HL-60 (cell line): Measurements from ENCODE around the gene ARFGAP3.

ENCODE experiments used
- DNase-seq, 2 experiments: peaks; one replicate each; pipeline ENCODE4 v3.0.0-alpha.2; 2010 to 2020; ENCODE audit warnings: low read depth in 1 of 2, low spot score in 1 of 2
- H3K27ac ChIP-seq: fragments of 250-450 bp; sonication (Bioruptor Pico); replicated peaks from 2 replicates; pipeline ENCODE4 v1.5.1; 2020; ENCODE audit warnings: mild to moderate bottlenecking, moderate library complexity
- H3K27me3 ChIP-seq: fragments of 250-450 bp; sonication (Bioruptor Pico); 2 replicates; pipeline ENCODE4 v1.5.1; 2021; ENCODE audit warnings: mild to moderate bottlenecking, moderate library complexity; ENCODE audit not compliant: insufficient read depth, poor library complexity, severe bottlenecking
- H3K4me3 ChIP-seq: replicated peaks from 2 replicates; pipeline ENCODE4 v1.5.1; 2011; ENCODE audit warnings: mild to moderate bottlenecking, control low read depth, low read length; ENCODE audit not compliant: insufficient read depth
- GABPA ChIP-seq: IDR thresholded peaks from 2 replicates; pipeline ENCODE4 v1.6.1; 2012; ENCODE audit warnings: low read depth
- POLR2AphosphoS5 ChIP-seq: IDR thresholded peaks from 2 replicates; pipeline ENCODE4 v1.6.1; 2012; ENCODE audit warnings: low read depth
- SPI1 ChIP-seq: IDR thresholded peaks from 2 replicates; pipeline ENCODE4 v1.6.1; 2012; ENCODE audit warnings: low read depth, mild to moderate bottlenecking, borderline replicate concordance
- TF ChIP-seq, protein P1 (sequence below): IDR thresholded peaks from one replicate; pipeline ENCODE4 v1.5.1; 2011; ENCODE audit warnings: low read length, control low read depth, inconsistent platforms; ENCODE audit not compliant: insufficient read depth
- TF ChIP-seq, protein P2 (sequence below): IDR thresholded peaks from 2 replicates; pipeline ENCODE4 v1.6.1; 2012; ENCODE audit warnings: low read depth; ENCODE audit not compliant: insufficient replicate concordance

The ARFGAP3 gene

DNA sequence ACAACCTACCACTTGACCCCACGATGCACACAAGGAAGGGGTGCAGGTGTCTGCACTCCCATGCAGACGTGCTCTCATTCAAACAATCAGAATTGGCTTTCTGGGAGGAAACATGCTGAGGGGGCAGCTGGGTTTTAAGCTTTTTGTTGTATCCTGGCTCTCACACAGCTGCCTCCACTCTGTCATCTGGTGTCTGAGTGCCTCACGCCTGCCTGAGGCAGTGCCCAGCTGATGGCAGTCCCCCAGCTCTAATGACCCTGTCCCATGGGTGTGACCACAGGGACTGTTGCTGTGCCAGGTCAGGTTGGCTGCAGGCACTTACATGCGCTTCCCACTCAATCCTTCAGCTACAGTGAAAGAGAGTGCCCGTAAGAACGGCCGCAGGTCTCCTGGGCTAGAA lies 53.7 kb downstream of the ARFGAP3 start:
- Histone ChIP-seq H3K27me3 (no peaks in the 10 kb centered on the region), H3K4me3 (no peak overlapping the region), H3K27ac (no peak overlapping the region)
- TF ChIP-seq POLR2AphosphoS5 (no peak), SPI1 (no peak), GABPA (no peak)
- TF ChIP-seq, protein P1, sequence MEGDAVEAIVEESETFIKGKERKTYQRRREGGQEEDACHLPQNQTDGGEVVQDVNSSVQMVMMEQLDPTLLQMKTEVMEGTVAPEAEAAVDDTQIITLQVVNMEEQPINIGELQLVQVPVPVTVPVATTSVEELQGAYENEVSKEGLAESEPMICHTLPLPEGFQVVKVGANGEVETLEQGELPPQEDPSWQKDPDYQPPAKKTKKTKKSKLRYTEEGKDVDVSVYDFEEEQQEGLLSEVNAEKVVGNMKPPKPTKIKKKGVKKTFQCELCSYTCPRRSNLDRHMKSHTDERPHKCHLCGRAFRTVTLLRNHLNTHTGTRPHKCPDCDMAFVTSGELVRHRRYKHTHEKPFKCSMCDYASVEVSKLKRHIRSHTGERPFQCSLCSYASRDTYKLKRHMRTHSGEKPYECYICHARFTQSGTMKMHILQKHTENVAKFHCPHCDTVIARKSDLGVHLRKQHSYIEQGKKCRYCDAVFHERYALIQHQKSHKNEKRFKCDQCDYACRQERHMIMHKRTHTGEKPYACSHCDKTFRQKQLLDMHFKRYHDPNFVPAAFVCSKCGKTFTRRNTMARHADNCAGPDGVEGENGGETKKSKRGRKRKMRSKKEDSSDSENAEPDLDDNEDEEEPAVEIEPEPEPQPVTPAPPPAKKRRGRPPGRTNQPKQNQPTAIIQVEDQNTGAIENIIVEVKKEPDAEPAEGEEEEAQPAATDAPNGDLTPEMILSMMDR = no peak
- TF ChIP-seq, protein P2, sequence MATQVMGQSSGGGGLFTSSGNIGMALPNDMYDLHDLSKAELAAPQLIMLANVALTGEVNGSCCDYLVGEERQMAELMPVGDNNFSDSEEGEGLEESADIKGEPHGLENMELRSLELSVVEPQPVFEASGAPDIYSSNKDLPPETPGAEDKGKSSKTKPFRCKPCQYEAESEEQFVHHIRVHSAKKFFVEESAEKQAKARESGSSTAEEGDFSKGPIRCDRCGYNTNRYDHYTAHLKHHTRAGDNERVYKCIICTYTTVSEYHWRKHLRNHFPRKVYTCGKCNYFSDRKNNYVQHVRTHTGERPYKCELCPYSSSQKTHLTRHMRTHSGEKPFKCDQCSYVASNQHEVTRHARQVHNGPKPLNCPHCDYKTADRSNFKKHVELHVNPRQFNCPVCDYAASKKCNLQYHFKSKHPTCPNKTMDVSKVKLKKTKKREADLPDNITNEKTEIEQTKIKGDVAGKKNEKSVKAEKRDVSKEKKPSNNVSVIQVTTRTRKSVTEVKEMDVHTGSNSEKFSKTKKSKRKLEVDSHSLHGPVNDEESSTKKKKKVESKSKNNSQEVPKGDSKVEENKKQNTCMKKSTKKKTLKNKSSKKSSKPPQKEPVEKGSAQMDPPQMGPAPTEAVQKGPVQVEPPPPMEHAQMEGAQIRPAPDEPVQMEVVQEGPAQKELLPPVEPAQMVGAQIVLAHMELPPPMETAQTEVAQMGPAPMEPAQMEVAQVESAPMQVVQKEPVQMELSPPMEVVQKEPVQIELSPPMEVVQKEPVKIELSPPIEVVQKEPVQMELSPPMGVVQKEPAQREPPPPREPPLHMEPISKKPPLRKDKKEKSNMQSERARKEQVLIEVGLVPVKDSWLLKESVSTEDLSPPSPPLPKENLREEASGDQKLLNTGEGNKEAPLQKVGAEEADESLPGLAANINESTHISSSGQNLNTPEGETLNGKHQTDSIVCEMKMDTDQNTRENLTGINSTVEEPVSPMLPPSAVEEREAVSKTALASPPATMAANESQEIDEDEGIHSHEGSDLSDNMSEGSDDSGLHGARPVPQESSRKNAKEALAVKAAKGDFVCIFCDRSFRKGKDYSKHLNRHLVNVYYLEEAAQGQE = no peak
- DNase-seq = no peak

DNA sequence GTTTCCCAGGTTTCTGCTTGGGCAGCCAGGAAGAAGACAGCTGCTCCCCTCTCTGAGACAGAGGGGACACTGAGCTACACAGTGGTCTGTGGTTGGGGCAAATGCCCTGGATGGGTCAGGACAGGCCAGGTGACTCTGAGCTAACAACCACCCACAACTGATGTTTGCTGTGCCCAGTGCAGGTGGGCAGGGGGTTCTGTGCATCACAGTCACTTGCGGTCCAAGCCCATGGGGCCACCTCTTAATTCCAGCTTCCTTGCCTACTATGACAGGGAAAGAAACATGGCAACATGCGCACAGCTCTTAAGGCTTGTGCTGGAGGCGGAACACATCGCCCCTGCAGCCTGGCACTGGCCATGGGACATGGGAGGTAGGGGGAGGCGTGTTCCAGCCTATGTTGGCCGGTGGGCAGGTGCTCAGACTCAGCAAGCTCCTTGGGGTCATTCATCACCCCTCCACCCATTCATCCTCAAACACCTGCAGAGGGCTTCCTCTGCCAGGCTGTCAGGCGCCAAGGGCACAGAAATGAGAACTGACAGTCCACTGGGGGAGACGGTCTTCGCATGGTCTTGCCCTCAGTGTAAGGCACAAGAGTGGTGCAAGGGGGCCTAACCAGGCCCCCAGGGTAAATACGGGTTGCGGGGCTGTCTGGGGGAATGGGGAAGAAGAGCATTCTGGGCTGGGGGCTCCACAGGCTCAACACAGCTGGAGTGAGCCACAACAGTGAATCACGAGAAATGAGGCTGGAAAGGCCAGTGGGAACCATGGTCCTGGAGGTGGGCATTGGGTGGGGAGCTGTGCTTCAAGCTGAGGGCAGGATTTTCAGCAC lies 55.6 kb downstream of the ARFGAP3 start:
- no peak for DNase-seq
- H3K27ac ChIP-seq = no peak overlapping the region
- TF ChIP-seq SPI1 (no peak), GABPA (no peak), POLR2AphosphoS5 (no peak)
- TF ChIP-seq, protein P1 = no peak
- TF ChIP-seq, protein P2 = no peak
- H3K27me3 ChIP-seq = no peaks in the 10 kb centered on the region
- no peak overlapping the region for H3K4me3 ChIP-seq

DNA sequence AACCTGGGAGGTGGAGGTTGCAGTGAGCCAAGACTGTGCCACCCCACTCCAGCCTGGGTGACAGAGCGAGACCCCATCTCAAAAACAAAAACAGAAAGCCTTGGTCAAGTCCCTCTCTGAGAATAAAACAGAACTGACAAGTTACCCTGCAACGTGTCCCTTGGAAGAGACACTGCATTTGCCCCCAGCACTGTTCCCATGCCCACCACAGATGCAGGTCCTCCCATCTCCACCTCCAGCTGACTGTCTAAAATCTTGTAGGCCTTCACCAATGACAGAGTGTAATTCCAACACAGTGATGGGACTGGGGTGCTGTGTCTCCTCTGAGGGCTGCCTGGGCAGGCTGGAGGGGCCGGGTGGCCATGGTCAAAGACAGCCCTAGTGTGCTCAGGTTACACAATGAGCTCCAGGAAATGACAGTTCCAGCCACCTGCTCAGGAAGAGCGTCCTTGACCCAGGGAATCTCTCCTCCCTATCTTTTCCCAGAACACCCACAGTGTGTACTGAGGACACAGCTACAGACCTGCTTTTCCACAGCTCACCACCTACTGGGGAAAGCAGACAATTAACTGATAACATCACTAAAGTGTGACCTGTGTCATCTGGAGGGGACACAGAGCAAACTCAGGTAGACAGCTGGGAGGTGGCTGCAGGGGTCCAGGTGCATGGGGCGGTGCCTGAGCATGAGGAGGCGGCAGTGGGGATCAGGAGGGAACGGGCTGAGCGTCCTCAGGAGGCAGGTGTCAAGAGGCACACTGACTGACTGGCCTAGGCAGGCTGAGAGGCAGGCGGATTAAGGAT lies 56.4 kb downstream of the ARFGAP3 start:
- Histone ChIP-seq H3K4me3 (no peak overlapping the region), H3K27me3 (no peaks in the 10 kb centered on the region), H3K27ac (no peak overlapping the region)
- TF ChIP-seq POLR2AphosphoS5 (no peak), GABPA (no peak), SPI1 (no peak)
- TF ChIP-seq, protein P2 = no peak
- TF ChIP-seq, protein P1 = no peak
- no peak for DNase-seq
